ENCODE results near the gene MFAP4.

- no peak for TF ChIP-seq CTCF (IDR thresholded peaks at IDR 0.05; ENCODE audit: insufficient read depth, low read length)
- TF ChIP-seq POLR2AphosphoS5 (IDR thresholded peaks at IDR 0.05; ENCODE audit: low read depth) = no peak
- TF ChIP-seq REST (IDR thresholded peaks at IDR 0.05; ENCODE audit: insufficient replicate concordance, low read depth) = no peak
These were observed 12.9 kb upstream of the MFAP4 start for GRCh38 chr17:19399750-19400450.
